ENCODE results near the gene PIK3R6. TPM values are rescaled to one million over a fixed set of nuclear protein-coding genes. Genes with fewer than 3 reads are reported as not detected.
A peak's percentile ranks its signal among the peaks of the same experiment; 100 is the strongest.

The PIK3R6 gene
- total RNA-seq, 1 donor from 2014 or later, result 0.56 TPM

- H3K27ac Mint-ChIP-seq (ENCODE audit: unreplicated experiment), result no peak overlapping the region
- DNase-seq (ENCODE audit: low spot score), result no peak
- no peaks in the 10 kb centered on the region for H3K9me3 Mint-ChIP-seq (ENCODE audit: unreplicated experiment)
- H3K4me1 Mint-ChIP-seq (ENCODE audit: unreplicated experiment), result no peaks in the 10 kb centered on the region
- H3K36me3 Mint-ChIP-seq (ENCODE audit: low read depth, unreplicated experiment), result no peaks in the 10 kb centered on the region
- no peak overlapping the region for H3K4me3 Mint-ChIP-seq (ENCODE audit: unreplicated experiment)
- H3K27me3 Mint-ChIP-seq (ENCODE audit: unreplicated experiment), result peaks cover 6% of the 10 kb centered on the region
- no peak for TF ChIP-seq CTCF (IDR thresholded peaks at IDR 0.05; ENCODE audit: unreplicated experiment)
Measured at GRCh38 chr17:8835106-8835505, 32.4 kb downstream of the PIK3R6 start.

- Mint-ChIP-seq H3K9me3 (ENCODE audit: unreplicated experiment) (no peaks in the 10 kb centered on the region), H3K36me3 (ENCODE audit: low read depth, unreplicated experiment) (no peaks in the 10 kb centered on the region), H3K4me1 (ENCODE audit: unreplicated experiment) (no peaks in the 10 kb centered on the region), H3K4me3 (ENCODE audit: unreplicated experiment) (no peak overlapping the region), H3K27me3 (ENCODE audit: unreplicated experiment) (peaks cover 4% of the 10 kb centered on the region), H3K27ac (ENCODE audit: unreplicated experiment) (no peak overlapping the region)
- DNase-seq (ENCODE audit: low spot score), result peak; percentile 75
- TF ChIP-seq CTCF (IDR thresholded peaks at IDR 0.05; ENCODE audit: unreplicated experiment), result peak; percentile 77
Measured at GRCh38 chr17:8832711-8833352, 34.6 kb downstream of the PIK3R6 start.

GRCh38 chr17:8831234-8831849 is 36.1 kb downstream of the PIK3R6 start:
- Mint-ChIP-seq H3K36me3 (ENCODE audit: low read depth, unreplicated experiment) (peaks cover 4% of the 10 kb centered on the region), H3K4me3 (ENCODE audit: unreplicated experiment) (no peak overlapping the region), H3K27ac (ENCODE audit: unreplicated experiment) (no peak overlapping the region), H3K27me3 (ENCODE audit: unreplicated experiment) (peaks cover 7% of the 10 kb centered on the region), H3K4me1 (ENCODE audit: unreplicated experiment) (peaks cover 5% of the 10 kb centered on the region), H3K9me3 (ENCODE audit: unreplicated experiment) (no peaks in the 10 kb centered on the region)
- no peak for DNase-seq (ENCODE audit: low spot score)
- no peak for TF ChIP-seq CTCF (IDR thresholded peaks at IDR 0.05; ENCODE audit: unreplicated experiment)

GRCh38 chr17:8830141-8830540 is 37.3 kb downstream of the PIK3R6 start:
- Mint-ChIP-seq H3K27me3 (ENCODE audit: unreplicated experiment) (peaks cover 5% of the 10 kb centered on the region), H3K36me3 (ENCODE audit: low read depth, unreplicated experiment) (peaks cover 4% of the 10 kb centered on the region), H3K9me3 (ENCODE audit: unreplicated experiment) (no peaks in the 10 kb centered on the region), H3K27ac (ENCODE audit: unreplicated experiment) (no peak overlapping the region), H3K4me3 (ENCODE audit: unreplicated experiment) (no peak overlapping the region), H3K4me1 (ENCODE audit: unreplicated experiment) (peaks cover 5% of the 10 kb centered on the region)
- no peak for DNase-seq (ENCODE audit: low spot score)
- no peak for TF ChIP-seq CTCF (IDR thresholded peaks at IDR 0.05; ENCODE audit: unreplicated experiment)

Data from endothelial cell (in vitro differentiated cells).